ENCODE results near the gene POMC. TPM values are rescaled to one million over a fixed set of nuclear protein-coding genes. Genes with fewer than 3 reads are reported as not detected.
"Not testable (repeated sequence)": the region's sequence is repeated elsewhere in the genome, so short reads cannot be mapped to it uniquely, and the experiment has no call there.

The POMC gene
- 0.63 and 7.5 TPM in 2 replicates for total RNA-seq (ENCODE audit: low replicate concordance)

- peak within 1 kb of the TSS; percentile 46 for H3K4me3 ChIP-seq (ENCODE audit: low read depth, low read length)
- peak; percentile 17 for DNase-seq (ENCODE audit: low read depth)
- no peak for TF ChIP-seq CTCF (IDR thresholded peaks at IDR 0.05; ENCODE audit: insufficient read depth, low read length)
These were observed at the start of gene POMC for GRCh38 chr2:25168256-25169072. POMC (minus strand) TSS chr2:25168580; CDS start chr2:25164772, 3,808 bp downstream.

GRCh38 chr2:25218100-25218499 lies 49.7 kb upstream of the POMC start:
- TF ChIP-seq CTCF (IDR thresholded peaks at IDR 0.05; ENCODE audit: insufficient read depth, low read length), result no peak
- H3K4me3 ChIP-seq (ENCODE audit: low read depth, low read length), result no peak overlapping the region
- no peak for DNase-seq (ENCODE audit: low read depth)

GRCh38 chr2:25215948-25216679 lies 47.7 kb upstream of the POMC start:
- peak; percentile 51 for DNase-seq (ENCODE audit: low read depth)
- TF ChIP-seq CTCF (IDR thresholded peaks at IDR 0.05; ENCODE audit: insufficient read depth, low read length), result no peak
- H3K4me3 ChIP-seq (ENCODE audit: low read depth, low read length), result peak overlapping the region; percentile 62

GRCh38 chr2:25215232-25215631 lies 46.9 kb upstream of the POMC start:
- no peak for TF ChIP-seq CTCF (IDR thresholded peaks at IDR 0.05; ENCODE audit: insufficient read depth, low read length)
- no peak for DNase-seq (ENCODE audit: low read depth)
- no peak overlapping the region for H3K4me3 ChIP-seq (ENCODE audit: low read depth, low read length)

DNA sequence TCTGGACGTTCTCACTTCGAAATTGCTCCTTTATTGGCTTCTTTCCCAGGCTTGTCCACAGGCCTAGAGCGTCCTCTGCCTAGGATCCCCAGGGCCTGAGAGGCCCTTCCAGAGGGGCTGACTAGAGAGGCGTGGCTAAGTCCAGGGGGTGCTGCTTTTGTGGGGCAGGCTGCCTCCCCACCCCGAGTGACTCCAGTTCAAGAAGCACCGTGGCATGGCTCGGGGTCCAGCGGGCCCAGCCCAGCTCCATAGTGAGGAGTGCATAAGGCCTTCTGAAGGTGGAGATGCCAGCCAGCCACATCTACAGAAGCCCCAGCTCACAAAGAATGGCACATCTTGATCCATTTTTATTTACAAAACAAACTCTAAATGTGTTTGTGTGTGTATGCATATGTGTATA lies 44.8 kb upstream of the POMC start:
- no peak for TF ChIP-seq CTCF (IDR thresholded peaks at IDR 0.05; ENCODE audit: insufficient read depth, low read length)
- DNase-seq (ENCODE audit: low read depth), result no peak
- no peak overlapping the region for H3K4me3 ChIP-seq (ENCODE audit: low read depth, low read length)

GRCh38 chr2:25210923-25211322 lies 42.5 kb upstream of the POMC start:
- H3K4me3 ChIP-seq (ENCODE audit: low read depth, low read length); DNase-seq (ENCODE audit: low read depth): not testable (repeated sequence)

DNA sequence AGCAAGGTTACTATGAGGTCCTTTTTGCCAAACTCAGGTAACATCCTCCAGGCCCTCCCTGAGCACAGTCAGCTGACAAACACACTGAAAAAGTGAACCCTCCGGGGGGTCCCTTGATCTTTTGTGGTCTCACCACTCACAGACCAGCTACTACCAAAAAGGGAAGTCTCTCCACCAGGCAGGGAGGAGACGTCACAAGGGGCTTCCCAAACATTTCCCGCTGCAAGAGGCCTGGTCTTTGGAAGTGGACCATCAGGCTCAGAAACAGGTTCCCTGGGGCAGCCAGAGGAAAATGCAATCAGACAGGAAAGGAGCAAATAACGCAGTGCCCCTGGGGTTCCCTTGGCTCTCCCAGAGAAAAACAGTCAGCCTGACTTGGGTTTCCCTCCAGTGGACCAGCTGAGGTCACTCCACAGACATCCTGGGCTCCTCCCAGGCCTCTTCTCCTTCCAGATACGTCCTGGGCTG lies 38.7 kb upstream of the POMC start:
- no peak overlapping the region for H3K4me3 ChIP-seq (ENCODE audit: low read depth, low read length)
- no peak for DNase-seq (ENCODE audit: low read depth)
- no peak for TF ChIP-seq CTCF (IDR thresholded peaks at IDR 0.05; ENCODE audit: insufficient read depth, low read length)

Data from fibroblast of the aortic adventitia (primary cell).